Measurements from ENCODE around the gene TNNT3. TPM values are rescaled to one million over a fixed set of nuclear protein-coding genes. Genes with fewer than 3 reads are reported as not detected.

Gene TNNT3
- total RNA-seq, 2 experiments from 2014 or later: 2.1 TPM

- H3K9me3 Mint-ChIP-seq (ENCODE audit: low read depth): no peaks in the 10 kb centered on the region
- H3K4me3 Mint-ChIP-seq: no peak overlapping the region
- H3K27ac Mint-ChIP-seq: no peak overlapping the region
- DNase-seq (peak; percentile 49), ATAC-seq (no peak)
- H3K27me3 Mint-ChIP-seq: no peaks in the 10 kb centered on the region
- ChIA-PET POLR2A (interaction anchor here (0.6 kb wide), 1 partner anchor 20 kb away, joined by 3 read pairs; no protein-coding TSS in a partner anchor), CTCF (interaction anchor here (0.7 to 1.8 kb wide), 5 partner anchors 11 to 274 kb away, joined by 3 to 5 read pairs (median 3); no protein-coding TSS in a partner anchor)
- peaks cover 26% of the 10 kb centered on the region for H3K4me1 Mint-ChIP-seq
- intact Hi-C loops (cut with DNase I, micrococcal nuclease): no loop called here
- no peaks in the 10 kb centered on the region for H3K36me3 Mint-ChIP-seq (ENCODE audit: low read depth)
Observed at GRCh38 chr11:1876361-1877063, 43.0 kb upstream of the TNNT3 start.

- H3K9me3 Mint-ChIP-seq (ENCODE audit: low read depth): no peaks in the 10 kb centered on the region
- H3K4me1 Mint-ChIP-seq: peaks cover 19% of the 10 kb centered on the region
- ATAC-seq (no peak), DNase-seq (peak; percentile 8)
- intact Hi-C loops (cut with DNase I, micrococcal nuclease): no loop called here
- CTCF ChIA-PET: interaction anchor here (1.4 to 1.8 kb wide), 2 partner anchors 11 to 273 kb away, joined by 4 to 5 read pairs; no protein-coding TSS in a partner anchor
- POLR2A ChIA-PET: no interaction called here
- no peak overlapping the region for H3K4me3 Mint-ChIP-seq
- no peak overlapping the region for H3K27ac Mint-ChIP-seq
- H3K36me3 Mint-ChIP-seq (ENCODE audit: low read depth): no peaks in the 10 kb centered on the region
- H3K27me3 Mint-ChIP-seq: no peaks in the 10 kb centered on the region
Observed at GRCh38 chr11:1877211-1878136, 42.0 kb upstream of the TNNT3 start.

GRCh38 chr11:1878137-1879031 lies 41.1 kb upstream of the TNNT3 start:
- CTCF ChIA-PET: interaction anchor here (1.0 kb wide), 1 partner anchor 12 kb away, joined by 3 read pairs; no protein-coding TSS in a partner anchor
- H3K27ac Mint-ChIP-seq: no peak overlapping the region
- no peaks in the 10 kb centered on the region for H3K27me3 Mint-ChIP-seq
- ATAC-seq: no peak
- no peaks in the 10 kb centered on the region for H3K36me3 Mint-ChIP-seq (ENCODE audit: low read depth)
- no peak for DNase-seq
- no peaks in the 10 kb centered on the region for H3K9me3 Mint-ChIP-seq (ENCODE audit: low read depth)
- POLR2A ChIA-PET: no interaction called here
- intact Hi-C loops (cut with DNase I, micrococcal nuclease): no loop called here
- no peak overlapping the region for H3K4me3 Mint-ChIP-seq
- H3K4me1 Mint-ChIP-seq: peaks cover 15% of the 10 kb centered on the region

- Mint-ChIP-seq H3K27ac (no peak overlapping the region), H3K4me3 (no peak overlapping the region), H3K27me3 (no peaks in the 10 kb centered on the region), H3K4me1 (peaks cover 13% of the 10 kb centered on the region), H3K9me3 (ENCODE audit: low read depth) (no peaks in the 10 kb centered on the region), H3K36me3 (ENCODE audit: low read depth) (no peaks in the 10 kb centered on the region)
- ATAC-seq (no peak), DNase-seq (peak; percentile 5)
- intact Hi-C loops (cut with DNase I, micrococcal nuclease): no loop called here
- ChIA-PET POLR2A (no interaction called here), CTCF (interaction anchor here (1.0 kb wide), 1 partner anchor 11 kb away, joined by 3 read pairs; no protein-coding TSS in a partner anchor)
Observed at GRCh38 chr11:1879342-1879940, 40.1 kb upstream of the TNNT3 start.

GRCh38 chr11:1879941-1880720 lies 39.4 kb upstream of the TNNT3 start:
- intact Hi-C loops (cut with DNase I, micrococcal nuclease): loop anchor here (5.0 kb wide), 2 partner anchors 37 to 43 kb away; partner anchors contain the start of genes TNNT3 (in 2 of the 2) and TNNI2 (in 1 of the 2)
- no peak overlapping the region for H3K4me3 Mint-ChIP-seq
- no peaks in the 10 kb centered on the region for H3K27me3 Mint-ChIP-seq
- H3K36me3 Mint-ChIP-seq (ENCODE audit: low read depth): no peaks in the 10 kb centered on the region
- H3K9me3 Mint-ChIP-seq (ENCODE audit: low read depth): no peaks in the 10 kb centered on the region
- POLR2A ChIA-PET: no interaction called here
- H3K27ac Mint-ChIP-seq: no peak overlapping the region
- peaks cover 12% of the 10 kb centered on the region for H3K4me1 Mint-ChIP-seq
- CTCF ChIA-PET: interaction anchor here (3.2 kb wide), 1 partner anchor 46 kb away, joined by 13 read pairs; the partner anchor contains the start of gene SYT8
- peak; percentile 6 for DNase-seq
- no peak for ATAC-seq

- Mint-ChIP-seq H3K9me3 (ENCODE audit: low read depth) (no peaks in the 10 kb centered on the region), H3K4me3 (no peak overlapping the region), H3K4me1 (peaks cover 9% of the 10 kb centered on the region), H3K36me3 (ENCODE audit: low read depth) (no peaks in the 10 kb centered on the region), H3K27ac (no peak overlapping the region), H3K27me3 (no peaks in the 10 kb centered on the region)
- ATAC-seq (no peak), DNase-seq (peak; percentile 14)
- POLR2A ChIA-PET: interaction anchor here (0.6 to 0.7 kb wide), 2 partner anchors 104 to 274 kb away, joined by 3 read pairs; no protein-coding TSS in a partner anchor
- intact Hi-C loops (cut with DNase I, micrococcal nuclease): loop anchor here (5.0 kb wide), 2 partner anchors 36 to 44 kb away; partner anchors contain the start of genes TNNT3 (in 2 of the 2) and TNNI2 (in 1 of the 2)
- CTCF ChIA-PET: interaction anchor here (0.6 to 3.2 kb wide), 6 partner anchors 11 to 354 kb away, joined by 3 to 13 read pairs (median 6); partner anchors contain the start of genes PRR33 and SYT8
Observed at GRCh38 chr11:1880746-1881441, 38.6 kb upstream of the TNNT3 start.

GRCh38 chr11:1881442-1882264 lies 37.9 kb upstream of the TNNT3 start:
- no peak overlapping the region for H3K27ac Mint-ChIP-seq

DNA sequence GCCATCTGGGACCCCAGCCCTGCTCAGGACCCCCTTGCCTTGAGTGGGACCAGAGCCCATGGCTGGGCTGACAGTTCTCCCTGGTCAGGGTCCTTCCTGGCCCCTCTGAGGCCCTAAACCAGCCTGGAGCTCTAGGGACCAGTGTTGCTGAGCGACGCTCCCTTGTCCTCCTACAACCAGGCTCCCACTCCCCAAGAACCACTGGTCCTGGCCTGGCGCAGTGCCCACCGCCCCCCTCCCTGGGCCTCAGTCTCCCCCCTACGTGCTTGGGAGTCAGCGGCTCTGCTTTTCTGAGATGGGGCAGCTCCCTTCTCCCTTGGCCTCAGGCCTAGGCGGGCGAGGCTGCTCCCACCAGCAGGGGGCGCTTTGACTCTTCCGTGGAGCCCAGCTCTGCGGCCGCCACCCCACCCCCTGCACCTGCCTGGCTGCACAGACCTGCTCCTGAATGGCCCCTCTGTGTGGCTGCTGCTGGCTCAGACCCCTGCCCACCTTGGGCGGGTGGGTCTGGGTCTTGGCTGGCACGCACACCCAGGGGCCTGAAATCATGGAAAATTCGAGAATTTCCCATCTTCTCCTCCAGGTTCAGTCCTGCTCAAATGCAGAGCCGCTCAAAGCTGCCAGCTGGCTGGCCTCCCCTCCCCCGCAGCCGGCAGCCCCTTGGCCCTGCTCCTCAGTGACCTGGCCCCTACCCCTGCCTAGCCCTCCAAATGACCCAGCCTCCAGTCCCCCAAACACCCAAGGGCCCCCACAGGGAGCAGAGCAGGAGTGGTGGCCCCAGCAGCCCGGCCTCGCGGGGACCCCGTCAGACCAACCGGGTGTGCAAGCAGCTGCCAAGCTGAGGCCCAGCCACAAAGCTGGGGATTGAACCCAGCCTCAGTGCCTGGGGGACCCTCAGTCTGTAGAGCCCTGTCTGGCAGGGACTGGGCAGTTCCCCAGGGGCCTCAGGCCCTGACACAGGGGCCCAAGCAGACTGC lies 37.0 kb upstream of the TNNT3 start:
- ATAC-seq: peak; percentile 93
- no peaks in the 10 kb centered on the region for H3K9me3 Mint-ChIP-seq (ENCODE audit: low read depth)
- peaks cover 2% of the 10 kb centered on the region for H3K36me3 Mint-ChIP-seq (ENCODE audit: low read depth)

More at GRCh38 chr11:1881442-1882264, 37.9 kb upstream of the TNNT3 start:
- DNase-seq (peak; percentile 37), ATAC-seq (peak; percentile 16)
- intact Hi-C loops (cut with DNase I, micrococcal nuclease): loop anchor here (1.0 to 5.0 kb wide), 4 partner anchors 36 to 270 kb away; partner anchors contain the start of genes TNNT3 (in 2 of the 2) and TNNI2 (in 1 of the 2)
- no peaks in the 10 kb centered on the region for H3K36me3 Mint-ChIP-seq (ENCODE audit: low read depth)
- H3K27me3 Mint-ChIP-seq: no peaks in the 10 kb centered on the region
- H3K9me3 Mint-ChIP-seq (ENCODE audit: low read depth): no peaks in the 10 kb centered on the region
- no peak overlapping the region for H3K4me3 Mint-ChIP-seq
- H3K4me1 Mint-ChIP-seq: peaks cover 2% of the 10 kb centered on the region
- ChIA-PET CTCF (interaction anchor here (0.6 to 3.2 kb wide), 34 partner anchors 10 to 355 kb away, joined by 3 to 22 read pairs (median 4); partner anchors contain the start of genes LSP1, PRR33, SYT8 and TNNI2), POLR2A (interaction anchor here (0.6 to 0.9 kb wide), 3 partner anchors 11 to 273 kb away, joined by 3 to 4 read pairs (median 3); no protein-coding TSS in a partner anchor)

More for the DNA sequence above, 37.0 kb upstream of the TNNT3 start:
- ChIA-PET POLR2A (interaction anchor here (0.9 kb wide), 1 partner anchor 12 kb away, joined by 4 read pairs; no protein-coding TSS in a partner anchor), CTCF (interaction anchor here (0.6 to 3.2 kb wide), 33 partner anchors 9 to 285 kb away, joined by 3 to 22 read pairs (median 4); partner anchors contain the start of genes LSP1, PRR33, SYT8 and TNNI2)
- no peak overlapping the region for H3K27ac Mint-ChIP-seq
- H3K4me1 Mint-ChIP-seq: peaks cover 2% of the 10 kb centered on the region
- intact Hi-C loops (cut with DNase I, micrococcal nuclease): loop anchor here (1.0 to 5.0 kb wide), 4 partner anchors 35 to 269 kb away; partner anchors contain the start of genes TNNT3 (in 2 of the 2) and TNNI2 (in 1 of the 2)
- DNase-seq: peak; percentile 92
- H3K27me3 Mint-ChIP-seq: no peaks in the 10 kb centered on the region
- no peak overlapping the region for H3K4me3 Mint-ChIP-seq

Data from activated CD4-positive, alpha-beta T cell treated with anti-CD3 and anti-CD28 coated beads for 36 hours (primary cell).